Endothelial cell (in vitro differentiated cells): Measurements from ENCODE around the gene GRB10. TPM values are rescaled to one million over a fixed set of nuclear protein-coding genes. Genes with fewer than 3 reads are reported as not detected.

Experiments used
- DNase-seq: peaks from one replicate; pipeline ENCODE4 v3.0.0; 2021; ENCODE audit warnings: low spot score
- H3K27ac Mint-ChIP-seq: one replicate; pipeline ENCODE4 v1.8.0; 2021; ENCODE audit warnings: mixed read lengths, inconsistent platforms; ENCODE audit not compliant: unreplicated experiment
- H3K27me3 Mint-ChIP-seq: one replicate; pipeline ENCODE4 v1.8.0; 2021; ENCODE audit warnings: mild to moderate bottlenecking, moderate library complexity, mixed read lengths, inconsistent platforms; ENCODE audit not compliant: unreplicated experiment
- H3K36me3 Mint-ChIP-seq: one replicate; pipeline ENCODE4 v1.8.0; 2021; ENCODE audit warnings: mild to moderate bottlenecking, low read depth, mixed read lengths, inconsistent platforms; ENCODE audit not compliant: unreplicated experiment
- H3K4me1 Mint-ChIP-seq: one replicate; pipeline ENCODE4 v1.8.0; 2021; ENCODE audit warnings: mild to moderate bottlenecking, mixed read lengths, inconsistent platforms; ENCODE audit not compliant: unreplicated experiment
- H3K4me3 Mint-ChIP-seq: one replicate; pipeline ENCODE4 v1.8.0; 2021; ENCODE audit warnings: mild to moderate bottlenecking, mixed read lengths, inconsistent platforms; ENCODE audit not compliant: unreplicated experiment
- H3K9me3 Mint-ChIP-seq: one replicate; pipeline ENCODE4 v1.8.0; 2021; ENCODE audit warnings: mixed read lengths, inconsistent platforms; ENCODE audit not compliant: unreplicated experiment
- total RNA-seq: library from RNA; stranded (reverse); fragmentation: NEBNext Ultra II Directional; extraction: Animal tissue kit (Norgen Biotek cat#: 25700); gene quantifications from one replicate; pipeline ENCODE4 v1.2.1, GENCODE V29; 2021; ENCODE audit not compliant: unreplicated experiment
- TF ChIP-seq, protein P1 (sequence below): fragments of 200-600 bp; sonication (generic); IDR thresholded peaks from one replicate; pipeline ENCODE4 v1.5.0; 2021; ENCODE audit warnings: antibody characterized with exemption; ENCODE audit not compliant: unreplicated experiment

GRB10 gene
- total RNA-seq, 1 donor from 2014 or later: 164 TPM

GRCh38 chr7:50607524-50608125 is 175.1 kb downstream of the GRB10 start:
- peaks cover 7% of the 10 kb centered on the region for H3K27me3 Mint-ChIP-seq
- no peaks in the 10 kb centered on the region for H3K9me3 Mint-ChIP-seq
- peaks cover 50% of the 10 kb centered on the region for H3K36me3 Mint-ChIP-seq
- TF ChIP-seq, protein P1, sequence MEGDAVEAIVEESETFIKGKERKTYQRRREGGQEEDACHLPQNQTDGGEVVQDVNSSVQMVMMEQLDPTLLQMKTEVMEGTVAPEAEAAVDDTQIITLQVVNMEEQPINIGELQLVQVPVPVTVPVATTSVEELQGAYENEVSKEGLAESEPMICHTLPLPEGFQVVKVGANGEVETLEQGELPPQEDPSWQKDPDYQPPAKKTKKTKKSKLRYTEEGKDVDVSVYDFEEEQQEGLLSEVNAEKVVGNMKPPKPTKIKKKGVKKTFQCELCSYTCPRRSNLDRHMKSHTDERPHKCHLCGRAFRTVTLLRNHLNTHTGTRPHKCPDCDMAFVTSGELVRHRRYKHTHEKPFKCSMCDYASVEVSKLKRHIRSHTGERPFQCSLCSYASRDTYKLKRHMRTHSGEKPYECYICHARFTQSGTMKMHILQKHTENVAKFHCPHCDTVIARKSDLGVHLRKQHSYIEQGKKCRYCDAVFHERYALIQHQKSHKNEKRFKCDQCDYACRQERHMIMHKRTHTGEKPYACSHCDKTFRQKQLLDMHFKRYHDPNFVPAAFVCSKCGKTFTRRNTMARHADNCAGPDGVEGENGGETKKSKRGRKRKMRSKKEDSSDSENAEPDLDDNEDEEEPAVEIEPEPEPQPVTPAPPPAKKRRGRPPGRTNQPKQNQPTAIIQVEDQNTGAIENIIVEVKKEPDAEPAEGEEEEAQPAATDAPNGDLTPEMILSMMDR: no peak
- H3K4me3 Mint-ChIP-seq: no peak overlapping the region
- no peak for DNase-seq
- no peak overlapping the region for H3K27ac Mint-ChIP-seq
- peaks cover 2% of the 10 kb centered on the region for H3K4me1 Mint-ChIP-seq

- Mint-ChIP-seq H3K27me3 (peaks cover 6% of the 10 kb centered on the region), H3K27ac (no peak overlapping the region), H3K36me3 (peaks cover 48% of the 10 kb centered on the region), H3K4me3 (no peak overlapping the region), H3K9me3 (no peaks in the 10 kb centered on the region), H3K4me1 (peaks cover 20% of the 10 kb centered on the region)
- TF ChIP-seq, protein P1: no peak
- no peak for DNase-seq
These were observed 177.6 kb downstream of the GRB10 start for GRCh38 chr7:50605059-50605458.

GRCh38 chr7:50603287-50603686 is 179.4 kb downstream of the GRB10 start:
- DNase-seq: no peak
- peak overlapping the region; percentile 14 for H3K27ac Mint-ChIP-seq
- TF ChIP-seq, protein P1: no peak
- peaks cover 10% of the 10 kb centered on the region for H3K27me3 Mint-ChIP-seq
- no peak overlapping the region for H3K4me3 Mint-ChIP-seq
- peaks cover 55% of the 10 kb centered on the region for H3K36me3 Mint-ChIP-seq
- H3K4me1 Mint-ChIP-seq: peaks cover 30% of the 10 kb centered on the region
- H3K9me3 Mint-ChIP-seq: no peaks in the 10 kb centered on the region

GRCh38 chr7:50599385-50599784 is 183.3 kb downstream of the GRB10 start:
- peak overlapping the region; percentile 45 for H3K27ac Mint-ChIP-seq
- TF ChIP-seq, protein P1: no peak
- H3K9me3 Mint-ChIP-seq: no peaks in the 10 kb centered on the region
- DNase-seq: no peak
- peaks cover 62% of the 10 kb centered on the region for H3K36me3 Mint-ChIP-seq
- peaks cover 12% of the 10 kb centered on the region for H3K27me3 Mint-ChIP-seq
- peak overlapping the region; percentile 6 for H3K4me3 Mint-ChIP-seq
- peaks cover 30% of the 10 kb centered on the region for H3K4me1 Mint-ChIP-seq

- Mint-ChIP-seq H3K36me3 (peaks cover 61% of the 10 kb centered on the region), H3K4me1 (peaks cover 30% of the 10 kb centered on the region), H3K27me3 (peaks cover 12% of the 10 kb centered on the region), H3K9me3 (no peaks in the 10 kb centered on the region), H3K27ac (peak overlapping the region; percentile 45), H3K4me3 (peak overlapping the region; percentile 52)
- no peak for DNase-seq
- TF ChIP-seq, protein P1: no peak
These were observed 184.0 kb downstream of the GRB10 start for GRCh38 chr7:50598460-50599343.
